GM19239 (cell line): ENCODE data around the gene PIGH.
"Not testable (repeated sequence)": the region's sequence is repeated elsewhere in the genome, so short reads cannot be mapped to it uniquely, and the experiment has no call there.

Source experiments
- DNase-seq: peaks from one replicate; pipeline ENCODE4 v3.0.0; 2011; ENCODE audit warnings: low spot score; ENCODE audit not compliant: insufficient read length
- FAIRE-seq: peaks from 2 replicates; lab custom pipeline; 2011; peaks lifted over from hg19 to GRCh38; lab: Jason Lieb, UNC

Gene PIGH

DNA sequence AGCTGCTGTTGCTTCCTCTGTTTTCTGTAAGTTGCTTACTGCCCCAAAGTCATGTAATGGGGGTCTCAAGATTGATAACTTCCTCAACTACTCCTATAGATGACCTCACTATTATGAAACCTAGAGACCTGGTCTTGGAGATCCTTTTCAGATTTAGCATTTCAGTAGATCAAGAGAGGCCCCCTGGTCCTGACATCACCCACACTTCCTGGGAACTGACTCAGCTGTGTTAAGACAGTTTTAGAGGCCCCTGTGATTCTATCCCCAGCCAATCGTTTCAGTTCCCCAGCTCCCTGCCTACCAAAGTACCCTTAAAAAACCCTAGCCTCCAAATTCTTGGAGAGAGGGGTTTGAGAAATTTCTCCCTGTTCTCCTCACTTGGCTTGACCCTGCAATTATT, 10.4 kb upstream of the PIGH start:
- no peak for FAIRE-seq
- DNase-seq = no peak

DNA sequence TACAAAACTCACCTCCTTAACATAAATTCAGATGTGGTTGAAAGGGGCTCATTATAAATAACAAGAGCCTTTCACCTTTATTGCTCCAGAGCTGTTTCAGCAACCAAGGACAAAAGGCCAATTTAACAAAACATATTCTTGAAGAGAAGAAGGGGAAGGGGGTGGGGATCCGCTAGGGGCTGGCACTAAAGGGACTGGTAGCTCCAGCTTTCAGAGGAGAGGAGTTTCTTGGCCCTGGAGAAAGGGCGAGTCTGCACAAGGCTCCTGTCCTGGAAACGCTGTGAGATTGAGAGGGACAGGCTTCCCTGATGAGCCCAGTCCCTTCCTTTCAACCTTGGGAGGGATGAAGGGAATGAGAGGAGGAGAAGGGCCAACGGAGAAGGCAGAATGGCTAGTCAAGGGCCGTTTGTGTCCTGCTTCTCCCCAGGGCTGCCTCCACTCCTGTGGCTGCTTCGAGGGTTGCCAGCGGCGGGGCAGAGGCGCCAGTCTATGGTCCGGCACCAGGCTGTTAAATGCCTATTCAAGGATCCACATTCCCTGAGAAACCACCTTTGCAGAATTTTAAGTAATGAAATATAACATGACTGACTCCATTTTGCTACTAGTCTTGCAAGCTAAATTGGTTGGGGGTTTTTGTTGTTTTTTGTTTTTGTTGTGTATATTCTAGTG, 9.7 kb upstream of the PIGH start:
- DNase-seq (no peak), FAIRE-seq (no peak)

DNA sequence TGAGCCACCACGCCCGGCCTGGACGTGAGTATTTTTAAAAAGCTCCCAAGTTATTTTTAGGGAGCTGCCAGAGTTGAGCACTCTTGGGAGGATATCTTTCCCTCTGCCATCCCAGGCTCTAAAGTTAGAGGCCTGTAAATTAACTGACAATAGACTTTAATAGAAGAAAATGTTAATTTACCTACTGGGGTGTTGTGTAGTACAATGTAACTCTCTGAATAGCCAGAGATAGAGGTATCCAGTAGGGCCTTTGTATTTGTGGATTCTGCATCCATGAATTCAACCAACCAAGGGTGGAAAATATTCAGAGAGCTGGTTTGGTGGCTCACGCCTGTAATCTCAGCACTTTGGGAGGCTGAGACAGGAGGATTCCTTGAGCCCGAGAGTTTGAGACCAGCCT, 7.6 kb upstream of the PIGH start:
- FAIRE-seq = no peak
- DNase-seq = no peak

DNA sequence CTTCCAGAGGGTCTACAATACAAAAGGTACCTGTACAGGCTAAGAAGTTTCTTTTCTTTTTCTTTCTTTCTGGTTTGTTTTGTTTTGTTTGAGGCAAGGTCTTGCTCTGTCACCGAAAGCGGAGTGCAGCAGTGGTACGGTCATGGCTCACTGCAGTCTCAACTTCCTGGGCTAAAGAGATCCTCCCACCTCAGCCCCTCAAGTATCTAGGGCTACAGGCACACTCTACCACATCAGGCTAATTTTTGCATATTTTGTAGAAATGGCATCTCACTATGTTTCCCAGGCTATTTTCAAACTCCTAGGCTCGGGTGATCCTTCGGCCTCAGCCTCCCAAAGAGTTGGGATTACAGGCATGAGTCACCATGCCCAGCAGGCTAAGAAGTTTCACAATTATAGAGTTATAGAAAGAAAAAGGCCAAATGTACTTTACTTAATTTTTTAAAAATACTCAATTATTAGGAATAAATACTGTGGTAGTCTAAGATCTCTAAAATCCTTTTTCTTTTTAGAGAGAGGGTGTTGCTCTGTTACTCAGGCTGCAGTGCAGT, 3.0 kb upstream of the PIGH start:
- peak; percentile 96 for FAIRE-seq
- DNase-seq = no peak

DNA sequence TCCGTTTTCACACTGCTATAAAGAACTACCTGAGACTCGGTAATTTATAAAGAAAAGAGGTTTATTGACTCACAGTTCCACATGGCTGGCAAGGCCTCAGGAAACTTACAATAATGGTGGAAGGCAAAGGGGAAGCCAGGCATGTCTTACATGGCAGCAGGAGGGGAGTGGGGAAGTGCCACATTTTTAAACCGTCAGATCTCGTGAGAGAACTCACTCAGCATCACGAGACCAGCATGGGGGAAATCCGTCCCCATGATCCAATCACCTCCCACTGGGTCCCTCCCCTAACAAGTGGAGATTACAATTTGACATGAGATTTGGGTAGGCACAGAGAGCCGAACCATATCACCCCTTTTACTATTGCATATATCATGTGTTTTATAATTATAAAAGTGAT, 2.0 kb upstream of the PIGH start:
- FAIRE-seq = no peak

DNA sequence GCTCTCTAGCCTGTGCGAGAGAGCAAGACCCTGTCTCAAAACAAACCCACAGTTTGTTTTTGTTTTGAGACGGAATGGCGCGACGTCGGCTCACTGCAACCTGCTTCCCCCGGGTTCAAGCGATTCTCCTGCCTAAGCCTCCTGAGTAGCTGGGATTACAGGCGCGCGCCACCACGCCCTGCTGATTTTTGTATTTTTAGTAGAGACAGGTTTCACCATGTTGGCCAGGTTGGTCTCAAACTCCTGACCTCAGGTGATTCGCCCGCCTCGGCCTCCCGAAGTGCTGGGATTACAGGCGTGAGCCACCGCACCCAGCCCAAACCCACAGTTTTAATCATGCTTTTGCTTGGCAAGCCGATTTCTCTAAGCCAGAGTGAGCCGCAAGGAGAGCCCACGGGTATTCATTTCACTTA, 500 bp upstream of the PIGH start:
- not testable (repeated sequence) for FAIRE-seq, DNase-seq

More for the DNA sequence above, 2.0 kb upstream of the PIGH start:
- DNase-seq = no peak

DNA sequence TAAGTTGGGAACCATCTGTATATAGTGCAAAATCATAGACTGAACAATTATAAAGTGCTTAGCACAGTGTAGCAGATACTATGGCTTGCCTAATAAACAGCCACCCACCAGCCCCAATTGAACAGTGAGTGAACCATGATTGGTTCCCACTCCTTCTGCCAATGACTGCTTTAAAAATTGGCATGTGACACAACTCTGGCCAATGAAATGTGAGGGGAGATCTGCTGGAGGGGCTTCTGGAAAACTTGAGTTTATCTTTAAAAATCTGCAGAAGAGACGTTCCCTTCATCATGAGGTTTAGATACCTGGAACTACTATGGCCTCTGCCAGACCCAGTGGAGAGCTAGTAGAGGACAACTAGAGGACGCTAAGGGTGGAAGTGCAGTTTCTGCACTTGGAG, 4.7 kb downstream of the PIGH start:
- DNase-seq = no peak
- FAIRE-seq = no peak

DNA sequence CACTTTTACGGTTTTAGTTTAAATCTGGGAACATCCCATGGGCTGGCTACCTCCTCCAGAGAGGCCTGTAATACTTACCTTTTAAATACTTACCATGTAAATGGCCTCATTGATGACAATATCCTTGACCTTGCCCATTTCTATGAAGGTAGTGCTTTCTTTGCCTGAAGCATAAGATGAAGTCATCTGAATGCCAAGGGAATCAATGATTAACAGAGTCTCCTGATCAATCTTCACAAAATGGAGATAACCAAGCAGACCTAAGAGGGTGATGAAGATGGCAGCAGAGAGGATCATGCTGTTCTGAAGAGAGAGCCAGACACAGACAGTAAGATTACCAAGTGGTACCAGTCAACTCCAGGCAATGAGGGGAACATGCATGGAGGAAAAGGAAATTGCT, 6.4 kb downstream of the PIGH start:
- not testable (repeated sequence) for DNase-seq
- FAIRE-seq = peak; percentile 55

DNA sequence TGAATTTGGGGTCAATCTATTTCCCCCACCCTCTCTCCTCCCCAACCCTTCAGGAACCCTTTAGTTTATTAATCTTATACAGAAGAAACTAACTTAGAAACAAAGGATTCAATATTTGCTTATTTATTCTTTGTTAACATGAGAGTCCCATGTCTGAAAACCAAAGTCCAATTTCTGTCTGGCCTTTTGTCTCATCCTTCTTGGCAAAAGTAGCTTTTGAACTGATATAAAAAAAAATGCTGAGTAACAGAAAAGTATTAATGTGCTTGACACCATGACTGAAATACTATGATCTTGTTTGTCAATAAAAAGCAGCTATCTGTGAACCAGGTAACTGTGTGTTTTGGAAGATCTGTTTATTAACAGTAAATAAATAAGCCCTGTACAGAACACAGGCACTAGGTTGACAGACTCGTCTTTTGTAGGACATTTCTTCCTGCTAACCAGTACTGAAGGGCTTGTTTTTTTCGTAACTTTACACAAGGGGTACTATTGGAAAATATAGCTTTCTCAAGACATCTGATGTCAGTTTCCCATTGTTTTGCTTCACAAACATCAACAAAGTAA, 10.8 kb downstream of the PIGH start:
- no peak for FAIRE-seq
- DNase-seq = no peak

DNA sequence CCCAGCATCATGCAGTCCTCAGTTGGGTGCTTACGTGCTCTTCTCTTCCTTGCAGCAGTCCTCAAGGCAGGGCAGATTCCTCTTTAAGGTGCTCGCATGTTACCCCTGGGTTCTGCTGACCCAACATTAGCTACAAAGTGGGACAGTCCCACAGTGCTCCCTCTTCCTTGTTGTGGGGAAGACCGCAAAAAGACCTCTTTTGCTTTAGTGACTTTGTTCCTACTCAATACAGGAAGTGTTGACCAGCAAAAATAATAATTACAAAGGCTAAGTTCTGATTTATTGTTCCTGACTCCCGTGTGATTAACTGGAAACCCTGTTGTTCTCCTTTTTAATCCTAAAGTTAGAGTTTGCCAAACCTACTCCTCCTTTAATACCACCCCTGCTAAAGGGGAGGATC, 13.7 kb downstream of the PIGH start:
- FAIRE-seq (no peak), DNase-seq (no peak)

DNA sequence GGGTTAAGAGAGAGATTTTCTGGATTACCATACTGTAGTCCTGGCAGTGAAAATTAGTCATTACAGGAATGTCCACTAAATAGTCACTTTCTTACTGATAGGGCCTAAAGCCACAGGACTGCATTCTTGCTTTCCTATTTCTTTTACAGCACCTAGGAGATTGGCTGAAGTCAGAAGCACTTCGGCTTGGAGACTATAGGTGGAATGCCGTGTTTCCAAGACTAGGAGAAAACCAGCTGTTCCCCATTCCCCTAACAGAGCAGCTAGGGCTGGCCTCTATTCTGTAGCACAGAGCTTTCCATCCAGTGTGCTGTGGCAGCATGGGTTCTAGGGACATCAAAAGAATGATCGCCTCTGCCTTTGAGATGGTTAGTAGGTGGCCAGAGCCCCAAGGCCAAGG, 15.1 kb downstream of the PIGH start:
- DNase-seq (no peak), FAIRE-seq (no peak)

DNA sequence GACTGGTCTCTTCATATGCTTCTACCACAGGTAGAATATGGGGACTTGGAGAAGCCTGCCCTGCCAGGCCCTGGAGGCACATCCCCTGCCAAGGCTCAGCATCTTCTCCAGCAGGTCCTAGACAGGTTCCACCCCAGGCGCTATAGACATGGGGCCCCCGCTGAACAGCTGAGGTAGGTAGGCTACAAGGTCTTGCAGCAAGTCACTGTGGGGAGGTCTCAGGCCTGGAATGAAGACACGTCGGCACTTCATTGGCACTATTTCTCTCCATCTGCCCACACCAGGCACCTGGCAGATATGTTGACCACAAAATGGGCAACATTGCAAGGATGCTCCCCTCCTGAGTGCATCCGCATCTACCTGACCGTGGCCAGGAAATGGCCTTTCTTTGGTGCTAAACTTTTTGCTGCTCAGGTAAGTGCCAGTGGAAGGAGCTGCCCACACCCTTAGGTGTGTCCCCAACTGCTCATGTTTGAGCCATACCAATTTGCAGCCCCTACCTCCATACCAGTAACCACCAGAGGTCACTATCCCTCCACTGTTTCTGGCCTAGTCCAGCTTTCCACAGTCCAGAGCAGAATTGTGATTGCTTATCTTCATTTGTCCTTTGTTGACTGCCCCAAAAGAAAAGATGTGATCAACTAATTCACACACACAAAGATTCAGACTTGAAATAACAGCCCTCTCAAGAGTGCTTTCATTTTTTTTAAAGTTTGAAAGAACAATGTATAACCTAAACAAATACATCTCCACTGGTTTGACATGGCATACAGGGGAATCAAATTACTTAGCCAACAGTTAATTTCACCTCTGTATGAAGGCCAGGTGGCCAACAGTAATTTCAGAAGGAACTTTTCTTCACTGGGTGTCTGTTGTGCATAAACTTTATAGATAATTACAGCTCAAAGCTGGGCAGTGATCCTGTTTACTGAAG, 16.1 kb downstream of the PIGH start:
- FAIRE-seq = peak; percentile 87
- peak; percentile 64 for DNase-seq

DNA sequence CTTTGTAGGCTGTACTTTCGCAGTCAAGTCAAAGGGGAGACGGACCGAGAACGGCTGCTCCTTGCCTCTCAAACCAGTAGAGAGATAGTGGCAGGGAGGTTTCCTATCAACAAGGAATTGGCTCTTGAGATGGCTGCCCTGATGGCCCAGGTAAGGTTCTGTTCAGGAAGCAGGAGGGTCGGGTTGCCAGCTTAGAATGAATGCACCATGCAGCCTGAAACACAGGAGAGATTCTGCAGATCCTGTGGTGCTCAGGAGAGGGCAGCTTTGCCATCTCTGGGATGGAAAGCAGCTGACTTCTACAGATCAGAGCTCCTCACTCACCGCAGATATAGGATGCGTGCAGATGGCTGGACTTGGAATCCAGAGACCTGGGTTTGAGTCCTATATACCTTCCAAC, 18.0 kb downstream of the PIGH start:
- no peak for DNase-seq
- no peak for FAIRE-seq

DNA sequence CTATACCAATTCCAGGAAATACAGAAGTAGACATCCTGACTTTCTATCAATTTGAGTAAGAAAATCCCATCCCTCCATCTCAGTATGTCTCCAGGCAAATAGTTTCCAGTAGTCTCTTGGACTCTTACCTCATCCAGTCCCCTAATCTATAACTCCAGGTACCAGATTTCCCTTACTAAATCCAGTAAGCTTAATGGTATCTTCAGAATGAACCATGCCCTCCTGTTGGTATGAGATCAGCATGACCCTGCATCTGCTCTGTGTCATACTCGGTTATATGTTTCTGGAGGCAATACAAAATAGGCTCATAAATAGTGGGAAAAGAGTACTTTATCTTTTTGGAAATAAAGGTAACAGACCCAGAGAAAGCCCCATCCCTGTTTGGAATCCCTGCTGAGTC, 18.4 kb downstream of the PIGH start:
- FAIRE-seq = no peak
- DNase-seq = no peak

DNA sequence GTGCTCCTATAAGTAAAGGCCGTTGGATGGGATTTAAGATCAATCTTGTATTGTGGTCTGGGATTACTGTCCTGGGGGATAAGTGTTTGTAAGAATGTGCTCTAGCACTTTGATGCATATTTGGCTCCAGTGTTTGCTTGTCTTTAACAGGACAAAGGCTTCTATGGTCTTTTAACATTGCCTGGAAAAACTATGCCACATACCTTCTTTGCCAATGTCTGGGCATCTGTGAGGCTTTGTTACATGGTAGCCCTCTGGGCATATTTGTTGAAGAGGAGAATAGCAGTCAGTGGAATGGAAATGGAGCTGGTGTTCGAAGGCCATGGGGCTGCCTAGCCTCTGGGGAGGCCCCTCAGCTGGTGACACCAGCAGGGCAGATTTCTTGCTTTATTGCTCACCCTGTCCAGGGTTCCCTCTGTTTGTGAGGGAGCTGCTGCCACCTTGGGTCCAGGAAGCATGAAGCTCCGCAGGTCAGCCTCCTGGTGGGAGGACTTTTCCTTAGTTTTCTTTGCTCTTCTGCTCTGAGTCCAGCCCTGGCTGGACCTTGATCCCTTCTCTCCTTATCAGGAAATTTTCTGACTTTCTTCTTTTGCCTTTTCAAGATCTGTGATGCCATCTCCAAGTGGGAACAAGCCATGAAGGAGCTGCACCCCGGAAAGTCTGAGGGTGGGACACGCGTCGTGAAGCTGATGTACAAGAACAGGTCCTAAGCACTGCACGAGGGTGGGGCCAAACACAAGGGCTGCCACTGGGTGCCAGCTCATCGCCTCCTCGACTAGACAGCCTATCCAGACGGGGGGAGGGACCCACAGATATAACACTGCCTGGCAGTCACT, 19.5 kb downstream of the PIGH start:
- no peak for FAIRE-seq
- DNase-seq = no peak

DNA sequence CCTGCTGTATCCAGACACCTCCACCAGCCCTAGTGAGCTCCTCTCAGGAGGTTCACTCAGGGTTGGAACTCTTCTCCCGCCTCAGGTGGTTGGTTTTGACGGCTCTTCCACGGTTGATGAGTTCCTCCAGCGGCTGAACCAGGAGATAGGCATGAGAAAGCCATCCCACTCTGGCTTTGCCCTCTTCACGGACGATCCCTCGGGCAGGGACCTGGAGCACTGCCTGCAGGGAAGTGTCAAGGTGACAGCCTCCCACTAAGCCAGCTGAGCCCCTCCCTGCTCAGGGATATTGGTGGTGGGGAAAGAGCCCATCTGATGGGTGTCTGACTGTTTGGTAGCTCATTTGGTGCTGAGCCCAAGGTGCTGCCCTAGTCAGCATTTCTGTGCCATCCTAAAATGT, 20.4 kb downstream of the PIGH start:
- DNase-seq (no peak), FAIRE-seq (no peak)

DNA sequence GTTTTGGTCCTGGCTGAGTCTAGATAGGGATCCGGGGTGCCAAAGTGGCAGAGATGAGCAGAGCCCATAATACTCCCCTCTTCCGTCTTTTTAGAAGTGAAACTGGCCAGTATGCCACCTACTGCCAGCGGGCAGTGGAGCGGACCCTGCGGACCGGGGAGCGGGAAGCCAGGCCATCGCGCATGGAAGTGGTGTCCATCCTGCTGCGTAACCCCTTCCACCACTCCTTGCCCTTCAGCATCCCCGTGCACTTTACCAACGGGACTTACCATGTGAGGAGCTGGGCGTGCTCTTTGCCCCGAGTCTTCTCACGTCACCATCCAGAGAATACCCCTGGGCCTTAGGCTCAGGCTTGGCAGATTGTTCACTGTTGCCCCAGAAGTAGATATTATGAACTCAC, 21.0 kb downstream of the PIGH start:
- FAIRE-seq = no peak
- no peak for DNase-seq

DNA sequence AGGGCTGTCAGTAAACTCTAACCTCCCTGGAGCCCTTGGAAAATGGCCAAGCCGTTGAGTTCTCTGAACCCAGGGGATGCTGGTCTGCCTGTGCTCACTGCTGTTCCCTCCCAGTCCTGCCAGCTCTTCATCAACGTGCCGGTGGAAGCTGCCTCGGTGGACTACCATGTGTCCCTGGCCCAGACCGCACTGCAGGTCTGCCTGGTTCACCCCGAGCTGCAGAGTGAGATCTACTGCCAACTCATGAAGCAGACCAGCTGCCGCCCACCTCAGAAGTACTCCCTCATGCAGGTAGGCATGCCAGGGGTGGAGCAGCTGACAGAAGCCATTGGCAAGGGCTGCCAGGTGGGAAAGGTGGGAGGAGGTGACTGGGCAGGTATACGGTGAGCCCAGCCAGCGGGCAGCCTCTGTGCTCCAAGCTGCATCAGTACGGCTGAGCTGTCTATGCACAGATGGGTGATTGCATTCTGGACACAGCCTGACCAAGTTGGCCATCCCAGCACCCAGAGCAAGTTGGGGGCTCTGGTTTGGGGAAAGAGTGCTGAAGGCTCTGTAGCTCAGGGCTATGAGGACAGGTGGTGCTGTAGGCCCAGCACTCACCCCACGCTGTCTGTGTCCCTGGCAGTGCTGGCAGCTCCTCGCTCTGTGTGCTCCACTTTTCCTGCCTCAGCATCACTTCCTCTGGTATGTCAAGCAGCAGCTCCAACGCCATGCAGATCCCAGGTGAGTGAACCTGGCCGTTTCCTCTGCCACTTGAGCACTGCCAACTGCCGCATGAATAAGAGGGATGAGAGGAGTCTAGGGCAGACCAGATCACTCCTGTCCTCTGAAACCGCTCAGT, 21.9 kb downstream of the PIGH start:
- FAIRE-seq = no peak

DNA sequence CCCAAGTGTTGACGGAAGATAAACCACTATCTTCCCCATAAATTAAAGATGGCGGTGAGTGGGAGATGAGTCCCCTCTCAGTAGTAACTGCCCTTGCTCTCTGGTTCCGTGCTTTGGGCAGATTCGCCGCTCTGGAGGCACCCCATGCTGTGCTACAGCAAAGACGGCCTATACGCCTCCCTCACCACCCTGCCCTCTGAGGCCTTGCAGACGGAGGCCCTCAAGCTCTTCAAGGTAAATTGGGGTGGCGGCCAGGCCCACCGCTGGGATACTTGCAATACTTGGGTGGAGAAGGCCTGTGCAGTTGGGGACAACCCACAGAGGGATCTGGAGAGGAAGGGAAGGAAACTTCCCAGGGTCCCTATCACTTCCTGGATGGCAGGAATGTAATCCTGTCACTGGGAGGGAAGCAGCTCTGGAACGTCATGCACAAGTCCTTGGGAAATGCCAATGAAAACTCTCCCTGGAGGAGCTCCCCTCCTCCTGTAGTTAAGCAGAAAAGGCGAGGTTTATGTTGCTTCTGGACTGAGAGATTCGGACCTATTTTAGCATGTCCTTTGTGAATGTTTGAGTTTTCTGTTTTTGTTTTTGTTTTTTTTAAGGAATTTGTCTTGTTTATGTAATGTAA, 22.8 kb downstream of the PIGH start:
- no peak for DNase-seq
- FAIRE-seq = no peak

More for the DNA sequence above, 21.9 kb downstream of the PIGH start:
- no peak for DNase-seq
